IMR-90 (cell line): ENCODE data around the gene LDLRAD3. TPM values are rescaled to one million over a fixed set of nuclear protein-coding genes. Genes with fewer than 3 reads are reported as not detected.

Experiments used
- ATAC-seq: fragments of 200-7000 bp; cut with Tn5 transposase; 2 replicates; pipeline ENCODE4 v1.9.1; 2020; ENCODE audit warnings: low read depth, mild to moderate bottlenecking, moderate library complexity
- BruUV-seq: library from RNA; stranded (reverse); fragments of 400-500 nt; replicated peaks from 2 replicates; lab custom pipeline; 2021; lab: Mats Ljungman, UMichigan
- CTCF ChIA-PET: fragments of 300-600 bp; formaldehyde crosslinking; extraction: SDS; loops from one replicate; lab custom pipeline; 2021; ENCODE audit warnings: antibody characterized with exemption; lab: Yijun Ruan, JAX
- POLR2A ChIA-PET: fragments of 300-600 bp; sonication (Branson Sonifier 250); formaldehyde crosslinking; loops from one replicate; lab custom pipeline; 2022; ENCODE audit warnings: antibody characterized with exemption; ENCODE audit not compliant: unreplicated experiment; lab: Charles Lee
- DNase-seq: peaks from one replicate; pipeline ENCODE4 v3.0.0; 2013
- H2AFZ ChIP-seq: replicated peaks from 2 replicates; pipeline ENCODE3; 2013; ENCODE audit warnings: low read length, mild to moderate bottlenecking; ENCODE audit not compliant: poor library complexity
- H2AK5ac ChIP-seq: 2 replicates; pipeline ENCODE4 v1.6.1; 2013; ENCODE audit warnings: low read depth, low read length, inconsistent platforms
- H2AK9ac ChIP-seq: replicated peaks from 2 replicates; pipeline ENCODE3; 2013; ENCODE audit warnings: mild to moderate bottlenecking, low read depth, low read length, moderate library complexity; ENCODE audit not compliant: poor library complexity
- H2BK120ac ChIP-seq: 2 replicates; pipeline ENCODE4 v1.6.1; 2013; ENCODE audit warnings: low read depth, low read length, inconsistent platforms
- H2BK15ac ChIP-seq: 3 replicates; pipeline ENCODE4 v1.6.1; 2013; ENCODE audit warnings: low read depth, low read length, inconsistent platforms
- H2BK20ac ChIP-seq: 2 replicates; pipeline ENCODE4 v1.6.1; 2013; ENCODE audit warnings: low read depth, mild to moderate bottlenecking, inconsistent platforms, low read length, moderate library complexity
- H2BK5ac ChIP-seq: 2 replicates; pipeline ENCODE4 v1.6.1; 2013; ENCODE audit warnings: mild to moderate bottlenecking, low read depth, low read length, inconsistent platforms; ENCODE audit not compliant: poor library complexity, severe bottlenecking
- H3K14ac ChIP-seq: replicated peaks from 2 replicates; pipeline ENCODE4 v1.6.1; 2013; ENCODE audit warnings: low read depth, low read length, inconsistent platforms
- H3K18ac ChIP-seq: 2 replicates; pipeline ENCODE4 v1.6.1; 2013; ENCODE audit warnings: low read depth, low read length, control low read depth
- H3K23ac ChIP-seq: 2 replicates; pipeline ENCODE4 v1.6.1; 2013; ENCODE audit warnings: low read depth, low read length, inconsistent platforms
- H3K27ac ChIP-seq: 2 replicates; pipeline ENCODE4 v1.5.1; 2013; ENCODE audit warnings: mild to moderate bottlenecking, control low read depth, low read length; ENCODE audit not compliant: insufficient read depth
- H3K27me3 ChIP-seq: 2 replicates; pipeline ENCODE4 v1.6.1; 2013; ENCODE audit warnings: low read length; ENCODE audit not compliant: control insufficient read depth, insufficient read depth
- H3K36me3 ChIP-seq: 2 replicates; pipeline ENCODE4 v1.6.1; 2013; ENCODE audit warnings: low read length, mixed read lengths; ENCODE audit not compliant: control insufficient read depth, insufficient read depth
- H3K4ac ChIP-seq: 2 replicates; pipeline ENCODE4 v1.6.1; 2013; ENCODE audit warnings: low read depth, low read length, inconsistent platforms
- H3K4me1 ChIP-seq: 2 replicates; pipeline ENCODE4 v1.6.1; 2013; ENCODE audit warnings: low read length, mixed read lengths; ENCODE audit not compliant: control insufficient read depth, insufficient read depth
- H3K4me2 ChIP-seq: 2 replicates; pipeline ENCODE4 v1.6.1; 2013; ENCODE audit warnings: low read depth, mild to moderate bottlenecking, control low read depth, low read length, moderate library complexity
- H3K4me3 ChIP-seq: 2 replicates; pipeline ENCODE4 v1.5.1; 2013; ENCODE audit warnings: low read depth, mild to moderate bottlenecking, control low read depth, low read length, moderate library complexity; ENCODE audit not compliant: insufficient read depth
- H3K56ac ChIP-seq: 2 replicates; pipeline ENCODE4 v1.6.1; 2013; ENCODE audit warnings: low read length, inconsistent platforms; ENCODE audit not compliant: insufficient read depth; ENCODE audit errors: extremely low read depth
- H3K79me1 ChIP-seq, 2 experiments: 2 replicates each; pipeline ENCODE4 v1.6.1; 2013; ENCODE audit warnings: low read length in 2 of 2, inconsistent platforms in 1 of 2, low read depth in 1 of 2
- H3K9ac ChIP-seq: 2 replicates; pipeline ENCODE4 v1.6.1; 2013; ENCODE audit warnings: low read depth, low read length, control low read depth
- H3K9me1 ChIP-seq: 2 replicates; pipeline ENCODE4 v1.6.1; 2013; ENCODE audit warnings: low read length, inconsistent platforms; ENCODE audit not compliant: insufficient read depth
- H3K9me3 ChIP-seq: 2 replicates; pipeline ENCODE4 v1.6.1; 2013; ENCODE audit warnings: low read length; ENCODE audit not compliant: control insufficient read depth, insufficient read depth
- H4K20me1 ChIP-seq: 2 replicates; pipeline ENCODE4 v1.6.1; 2013; ENCODE audit warnings: low read length, inconsistent platforms; ENCODE audit not compliant: insufficient read depth
- H4K5ac ChIP-seq: 2 replicates; pipeline ENCODE4 v1.6.1; 2013; ENCODE audit warnings: mild to moderate bottlenecking, low read depth, low read length, control low read depth
- H4K8ac ChIP-seq, 2 experiments: 2 replicates each; pipeline ENCODE4 v1.6.1; 2013; ENCODE audit warnings: low read depth in 2 of 2, low read length in 2 of 2, control low read depth in 1 of 2, inconsistent platforms in 1 of 2
- H4K91ac ChIP-seq: 2 replicates; pipeline ENCODE4 v1.6.1; 2013; ENCODE audit warnings: low read depth, low read length, inconsistent platforms; ENCODE audit not compliant: insufficient read depth
- BHLHE40 ChIP-seq: fragments of 150-350 bp; IDR thresholded peaks from 2 replicates; pipeline ENCODE4 v1.6.1; 2016; ENCODE audit warnings: mild to moderate bottlenecking, low read depth, low read length
- CEBPB ChIP-seq: IDR thresholded peaks from 2 replicates; pipeline ENCODE4 v1.6.1; 2012; ENCODE audit warnings: low read depth, low read length, improper control_type of control experiment
- CHD1 ChIP-seq: IDR thresholded peaks from 2 replicates; pipeline ENCODE4 v1.6.1; 2012; ENCODE audit warnings: low read depth, low read length, improper control_type of control experiment
- CTCF ChIP-seq: conservative IDR thresholded peaks from 2 replicates; pipeline ENCODE4 v1.5.1; 2012; ENCODE audit warnings: mild to moderate bottlenecking, low read depth, low read length, improper control_type of control experiment
- FOS ChIP-seq: fragments of 150-350 bp; IDR thresholded peaks from 2 replicates; pipeline ENCODE4 v1.6.1; 2016; ENCODE audit warnings: low read depth, low read length
- MAFK ChIP-seq: IDR thresholded peaks from 2 replicates; pipeline ENCODE4 v1.6.1; 2012; ENCODE audit warnings: low read depth, low read length, improper control_type of control experiment
- MAZ ChIP-seq: IDR thresholded peaks from 2 replicates; pipeline ENCODE4 v1.6.1; 2012; ENCODE audit warnings: low read depth, mild to moderate bottlenecking, low read length, improper control_type of control experiment, moderate library complexity, borderline replicate concordance
- MXI1 ChIP-seq: IDR thresholded peaks from 2 replicates; pipeline ENCODE4 v1.6.1; 2012; ENCODE audit warnings: low read depth, mild to moderate bottlenecking, low read length, moderate library complexity, borderline replicate concordance
- NFE2L2 ChIP-seq: fragments of 150-350 bp; IDR thresholded peaks from 2 replicates; pipeline ENCODE4 v1.6.1; 2016; ENCODE audit warnings: low read depth, mild to moderate bottlenecking, low read length
- POLR2A ChIP-seq: IDR thresholded peaks from 2 replicates; pipeline ENCODE4 v1.6.1; 2012; ENCODE audit warnings: mild to moderate bottlenecking, low read depth, low read length
- RAD21 ChIP-seq: IDR thresholded peaks from 2 replicates; pipeline ENCODE4 v1.6.1; 2012; ENCODE audit warnings: low read length, improper control_type of control experiment
- RCOR1 ChIP-seq: IDR thresholded peaks from 2 replicates; pipeline ENCODE4 v1.6.1; 2012; ENCODE audit warnings: mild to moderate bottlenecking, low read length, improper control_type of control experiment; ENCODE audit not compliant: insufficient replicate concordance
- RFX5 ChIP-seq: IDR thresholded peaks from 2 replicates; pipeline ENCODE4 v1.8.0; 2012; ENCODE audit warnings: low read depth, mild to moderate bottlenecking, low read length, moderate library complexity
- SMC3 ChIP-seq: fragments of 150-350 bp; IDR thresholded peaks from 2 replicates; pipeline ENCODE4 v1.6.1; 2016; ENCODE audit warnings: low read depth, mild to moderate bottlenecking, antibody characterized with exemption, low read length, moderate library complexity
- WGBS, 2 experiments: methylation state at CpG; one replicate each; pipeline versions ENCODE4 v1.1.5 to v1.1.7; 2013; ENCODE audit warnings: missing lambda C conversion rate in 2 of 2; ENCODE audit not compliant: insufficient read length in 1 of 2; ENCODE audit errors: extremely low coverage in 2 of 2; 5-methylcytosine and 5-hydroxymethylcytosine counted together
- dilution Hi-C: fragments of 300-500 bp; cut with HindIII; formaldehyde crosslinking; loops from one replicate; pipeline ENCODE4 v1.14.3; 2018; ENCODE audit warnings: low sequenced_read_pairs; ENCODE audit not compliant: unreplicated experiment
- in situ Hi-C: fragments of 300-500 bp; cut with MboI; formaldehyde crosslinking; loops from 3 replicates; pipeline ENCODE4 v1.14.3; 2019; ENCODE audit warnings: low sequenced_read_pairs, inconsistent platforms, mixed read lengths
- intact Hi-C: fragments of 100-400 bp; cut with micrococcal nuclease; formaldehyde crosslinking; loops from 2 replicates; pipeline ENCODE4 v1.10.0; 2022
- polyA plus RNA-seq, 3 experiments: library from polyadenylated mRNA; depleted of rRNA; stranded (reverse); fragments of >200 nt; gene quantifications; 2 replicates each; pipeline ENCODE4 v1.2.3, GENCODE V29; 2012; ENCODE audit warnings: low replicate concordance in 1 of 3
- total RNA-seq: library from RNA; depleted of rRNA; stranded (reverse); fragments of >200 nt; gene quantifications from 2 replicates; pipeline ENCODE4 v1.2.3, GENCODE V29; 2012
- TF ChIP-seq, protein P1 (sequence below): fragments of 150-350 bp; IDR thresholded peaks from 2 replicates; pipeline ENCODE4 v1.6.1; 2016; ENCODE audit warnings: low read depth, mild to moderate bottlenecking, low read length, moderate library complexity, borderline replicate concordance
- TF ChIP-seq, protein P2 (sequence below): fragments of 150-350 bp; IDR thresholded peaks from 2 replicates; pipeline ENCODE4 v1.6.1; 2017; ENCODE audit warnings: mild to moderate bottlenecking, antibody characterized with exemption, low read length, low read depth

Gene LDLRAD3
- total and polyA plus RNA-seq, 2 of the 4 experiments (the other 2 are of a cell fraction), result 2.7 to 6.4 TPM

DNA sequence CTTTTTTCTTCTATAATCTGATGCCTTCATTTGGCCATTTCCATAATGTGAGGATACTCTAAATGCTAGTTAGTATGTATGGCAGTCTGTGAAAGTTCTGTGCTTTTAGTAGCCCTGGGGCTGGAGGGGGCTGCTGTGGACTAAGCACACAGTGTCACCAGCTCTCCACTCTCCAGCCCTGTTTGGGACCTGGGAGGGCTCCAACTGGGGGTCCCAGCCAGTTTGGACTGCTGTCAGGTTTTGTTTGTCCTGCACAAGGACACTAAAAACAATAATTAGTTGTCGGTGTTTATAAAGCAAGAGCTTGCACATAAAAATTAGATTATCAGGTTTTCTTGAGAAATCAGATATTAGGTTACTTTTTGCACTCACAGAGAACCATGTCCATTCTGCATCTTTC is 103.1 kb downstream of the LDLRAD3 start:
- Histone ChIP-seq H3K18ac (no peak overlapping the region), H2AK5ac (no peak overlapping the region), H2AK9ac (no peak overlapping the region), H3K27ac (no peak overlapping the region), H3K9me1 (no peaks in the 10 kb centered on the region; the same call in 1 of the 2 replicates), H2BK15ac (no peak overlapping the region), H3K4me1 (peaks cover 3% of the 10 kb centered on the region; the same call in 1 of the 2 replicates), H4K8ac (no peak overlapping the region), H2AFZ (no peak overlapping the region), H2BK20ac (no peak overlapping the region), H2BK5ac (no peak overlapping the region), H3K56ac (no peak overlapping the region), H3K36me3 (no peaks in the 10 kb centered on the region), H3K4ac (no peak overlapping the region), H3K23ac (no peak overlapping the region), H4K91ac (no peak overlapping the region), H3K9ac (no peak overlapping the region), H3K79me1 (no peaks in the 10 kb centered on the region), H3K4me3 (no peak overlapping the region), H3K4me2 (no peak overlapping the region), H2BK120ac (no peak overlapping the region), H3K14ac (no peak overlapping the region), H3K27me3 (no peaks in the 10 kb centered on the region), H3K9me3 (no peaks in the 10 kb centered on the region), H4K5ac (no peak overlapping the region), H4K20me1 (no peaks in the 10 kb centered on the region)
- BruUV-seq, result no TSS peak
- DNase-seq (no peak), ATAC-seq (no peak)
- ChIA-PET POLR2A (no interaction called here), CTCF (no interaction called here)
- dilution Hi-C loops (no loop called here), intact Hi-C loops (loop anchor here (10.0 kb wide), 1 partner anchor 428 kb away; no protein-coding TSS in a partner anchor), in situ Hi-C loops (no loop called here)
- TF ChIP-seq RAD21 (no peak), MAFK (no peak), POLR2A (no peak), SMC3 (no peak), BHLHE40 (no peak), MAZ (no peak), CHD1 (no peak), NFE2L2 (no peak), CTCF (no peak), RCOR1 (no peak), CEBPB (no peak), FOS (no peak), RFX5 (no peak), MXI1 (no peak)
- TF ChIP-seq, protein P1, sequence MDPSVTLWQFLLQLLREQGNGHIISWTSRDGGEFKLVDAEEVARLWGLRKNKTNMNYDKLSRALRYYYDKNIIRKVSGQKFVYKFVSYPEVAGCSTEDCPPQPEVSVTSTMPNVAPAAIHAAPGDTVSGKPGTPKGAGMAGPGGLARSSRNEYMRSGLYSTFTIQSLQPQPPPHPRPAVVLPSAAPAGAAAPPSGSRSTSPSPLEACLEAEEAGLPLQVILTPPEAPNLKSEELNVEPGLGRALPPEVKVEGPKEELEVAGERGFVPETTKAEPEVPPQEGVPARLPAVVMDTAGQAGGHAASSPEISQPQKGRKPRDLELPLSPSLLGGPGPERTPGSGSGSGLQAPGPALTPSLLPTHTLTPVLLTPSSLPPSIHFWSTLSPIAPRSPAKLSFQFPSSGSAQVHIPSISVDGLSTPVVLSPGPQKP, result no peak
- TF ChIP-seq, protein P2, sequence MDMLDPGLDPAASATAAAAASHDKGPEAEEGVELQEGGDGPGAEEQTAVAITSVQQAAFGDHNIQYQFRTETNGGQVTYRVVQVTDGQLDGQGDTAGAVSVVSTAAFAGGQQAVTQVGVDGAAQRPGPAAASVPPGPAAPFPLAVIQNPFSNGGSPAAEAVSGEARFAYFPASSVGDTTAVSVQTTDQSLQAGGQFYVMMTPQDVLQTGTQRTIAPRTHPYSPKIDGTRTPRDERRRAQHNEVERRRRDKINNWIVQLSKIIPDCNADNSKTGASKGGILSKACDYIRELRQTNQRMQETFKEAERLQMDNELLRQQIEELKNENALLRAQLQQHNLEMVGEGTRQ, result no peak
- no CpG with 5 or more reads among the region's 1 CpG for WGBS, 2 experiments
